ENCODE results near the gene MEA1. TPM values are rescaled to one million over a fixed set of nuclear protein-coding genes. Genes with fewer than 3 reads are reported as not detected.

Gene MEA1
- total and polyA plus RNA-seq, 10 of the 15 experiments (the other 5 are each of a cell fraction or from before 2014, with no cell fraction given), result 59.1 to 148 (median 96.4) TPM

DNA sequence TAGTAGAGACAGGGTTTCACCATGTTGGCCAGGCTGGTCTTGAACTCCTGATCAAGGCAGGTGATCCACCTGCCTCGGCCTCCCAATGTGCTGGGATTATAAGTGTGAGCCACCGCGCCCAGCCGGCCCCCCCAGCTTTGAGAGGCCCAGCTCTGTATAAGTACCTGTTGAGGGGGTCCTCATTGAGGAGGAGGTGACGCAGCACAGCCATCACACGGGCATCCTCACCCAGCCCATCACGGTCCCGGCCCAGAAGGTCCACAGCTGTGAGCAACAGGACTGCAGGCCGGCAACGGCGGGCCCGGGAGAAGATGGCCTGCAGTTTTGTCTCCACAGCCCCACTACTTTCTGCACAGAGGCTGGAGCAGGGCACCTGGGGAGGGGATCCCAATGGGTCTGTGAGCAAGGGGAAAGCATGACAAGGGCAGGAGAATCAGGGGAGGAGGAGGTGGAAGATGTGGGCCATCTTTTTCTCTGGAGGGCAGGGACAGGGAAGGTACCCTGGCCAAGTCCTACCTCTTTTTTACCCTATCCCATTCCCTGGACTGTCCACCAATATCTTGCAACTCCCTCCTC, 45.5 kb downstream of the MEA1 start:
- BruUV-seq (replicated peaks), result no TSS peak
- ChIA-PET RAD21 (ENCODE audit: unreplicated experiment) (no interaction called here), POLR2A (interaction anchor here (0.5 kb wide), 1 partner anchor 54 kb away, joined by 6 read pairs; no protein-coding TSS in a partner anchor), CTCF (interaction anchor here (1.1 kb wide), 1 partner anchor 67 kb away, joined by 4 read pairs; no protein-coding TSS in a partner anchor), SMC1A (ENCODE audit: uncharacterized antibody, unreplicated experiment) (interaction anchor here (1.3 kb wide), 1 partner anchor 16 kb away, joined by 3 read pairs; the partner anchor contains the start of gene PPP2R5D)
- H2AFZ ChIP-seq (ENCODE audit: control insufficient read depth, low read depth, low read length), result no peak overlapping the region
- H3K27ac ChIP-seq (ENCODE audit: control insufficient read depth, insufficient read depth), result no peak overlapping the region
- no peaks in the 10 kb centered on the region for H3K9me3 ChIP-seq (replicated peaks; ENCODE audit: control insufficient read depth, insufficient read depth, low read length)
- in situ Hi-C loops (cut with MboI) (no loop called here), intact Hi-C loops (cut with micrococcal nuclease; ENCODE audit: unreplicated experiment) (no loop called here)
- no peaks in the 10 kb centered on the region for H4K20me1 ChIP-seq (ENCODE audit: control insufficient read depth, insufficient read depth)
- no peak overlapping the region for H3K4me2 ChIP-seq (ENCODE audit: control insufficient read depth, insufficient read depth)
- no peak for ATAC-seq
- no peaks in the 10 kb centered on the region for H3K27me3 ChIP-seq (replicated peaks in 1 of 2; ENCODE audit: control insufficient read depth in 2 of 2, insufficient read depth in 2 of 2, low read length in 1 of 2)
- H3K36me3 ChIP-seq (ENCODE audit: control insufficient read depth in 2 of 2, insufficient read depth in 2 of 2, low read length in 1 of 2), result no peaks in the 10 kb centered on the region; a peak in 3 of 4 replicates
- no peak for DNase-seq (ENCODE audit: low read depth, low spot score)
- WGBS (ENCODE audit: insufficient coverage, insufficient replicate concordance, low lambda C conversion rate, missing lambda C conversion rate), result 98% methylated on average over 8 of the region's 12 CpGs
- TF ChIP-seq PRDM15 (CRISPR knock-in tag; IDR thresholded peaks at IDR 0.05), result no peak
- no peak for TF ChIP-seq ZBTB33 (IDR thresholded peaks at IDR 0.05)
- H3K4me1 ChIP-seq (ENCODE audit: control insufficient read depth, insufficient read depth, low read length), result no peaks in the 10 kb centered on the region
- H3K4me3 ChIP-seq, result no peak overlapping the region
- no peak for FAIRE-seq
- no peak overlapping the region for H3K9ac ChIP-seq (ENCODE audit: control insufficient read depth, insufficient read depth, low read length)
- H3K79me2 ChIP-seq (ENCODE audit: control insufficient read depth, insufficient read depth, low read length), result no peaks in the 10 kb centered on the region
